ENCODE results near the gene ZNF821. TPM values are rescaled to one million over a fixed set of nuclear protein-coding genes. Genes with fewer than 3 reads are reported as not detected.

ZNF821 gene, protein sequence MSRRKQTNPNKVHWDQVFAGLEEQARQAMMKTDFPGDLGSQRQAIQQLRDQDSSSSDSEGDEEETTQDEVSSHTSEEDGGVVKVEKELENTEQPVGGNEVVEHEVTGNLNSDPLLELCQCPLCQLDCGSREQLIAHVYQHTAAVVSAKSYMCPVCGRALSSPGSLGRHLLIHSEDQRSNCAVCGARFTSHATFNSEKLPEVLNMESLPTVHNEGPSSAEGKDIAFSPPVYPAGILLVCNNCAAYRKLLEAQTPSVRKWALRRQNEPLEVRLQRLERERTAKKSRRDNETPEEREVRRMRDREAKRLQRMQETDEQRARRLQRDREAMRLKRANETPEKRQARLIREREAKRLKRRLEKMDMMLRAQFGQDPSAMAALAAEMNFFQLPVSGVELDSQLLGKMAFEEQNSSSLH
- 6.4 and 7.4 TPM in 2 replicates for total RNA-seq

DNA sequence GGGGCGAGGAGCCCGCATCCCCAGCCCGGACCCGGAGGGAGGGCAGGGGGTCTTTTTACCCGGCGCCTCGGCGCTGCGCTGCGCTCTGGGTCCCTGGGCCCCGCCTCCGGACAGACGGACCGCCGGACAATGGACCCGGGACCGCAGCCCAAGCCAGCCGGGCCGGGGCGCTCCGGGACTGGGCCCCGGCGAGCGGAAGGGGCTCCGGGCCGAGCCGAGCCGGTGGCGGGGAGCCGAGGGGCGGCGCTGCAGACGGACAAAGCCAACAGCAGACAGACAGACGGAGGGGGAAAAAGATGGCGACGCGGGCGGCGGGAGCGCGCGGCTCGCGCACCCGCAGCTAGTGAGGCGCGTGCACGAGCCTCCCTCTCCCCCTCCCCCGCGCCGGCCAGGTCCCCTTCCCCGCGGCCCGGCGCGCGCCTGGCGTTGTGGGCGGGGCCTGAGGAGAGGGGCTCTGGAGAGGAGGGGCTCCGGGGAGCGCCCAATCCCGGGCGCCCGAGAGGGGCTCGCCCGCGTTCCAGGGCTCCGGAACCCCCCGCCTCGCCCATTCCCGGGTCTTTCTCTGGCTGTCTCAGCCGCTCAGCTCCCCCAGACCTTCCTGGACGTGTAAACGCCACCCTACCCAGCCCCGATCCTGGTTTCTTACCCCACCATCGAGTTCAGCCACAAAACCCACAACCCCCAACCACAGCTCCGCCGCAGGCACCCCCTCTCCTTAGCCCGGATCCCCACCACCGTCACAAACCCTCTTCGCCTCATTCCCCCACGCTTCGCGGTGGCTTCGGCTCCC, at the start of gene ZNF821:
ZNF821 (minus strand) TSS at position 334 of the 790 bp plus-strand sequence. CDS start 4,236 bp downstream, outside the sequence.
- Mint-ChIP-seq H3K4me1 (ENCODE audit: low read depth) (peaks cover 54% of the 10 kb centered on the region), H3K9me3 (no peaks in the 10 kb centered on the region), H3K36me3 (ENCODE audit: low read depth) (peaks cover 10% of the 10 kb centered on the region), H3K4me3 (peak within 1 kb of the TSS; percentile 96), H3K27ac (peak within 1 kb of the TSS; percentile 94), H3K27me3 (ENCODE audit: insufficient read depth) (peaks cover 16% of the 10 kb centered on the region)
- peak; percentile 61 for DNase-seq (ENCODE audit: low spot score)
- intact Hi-C loops (cut with micrococcal nuclease): loop anchor here (1.0 to 10.0 kb wide), 3 partner anchors 11 to 319 kb away; partner anchors contain the start of genes DHODH and IST1

DNA sequence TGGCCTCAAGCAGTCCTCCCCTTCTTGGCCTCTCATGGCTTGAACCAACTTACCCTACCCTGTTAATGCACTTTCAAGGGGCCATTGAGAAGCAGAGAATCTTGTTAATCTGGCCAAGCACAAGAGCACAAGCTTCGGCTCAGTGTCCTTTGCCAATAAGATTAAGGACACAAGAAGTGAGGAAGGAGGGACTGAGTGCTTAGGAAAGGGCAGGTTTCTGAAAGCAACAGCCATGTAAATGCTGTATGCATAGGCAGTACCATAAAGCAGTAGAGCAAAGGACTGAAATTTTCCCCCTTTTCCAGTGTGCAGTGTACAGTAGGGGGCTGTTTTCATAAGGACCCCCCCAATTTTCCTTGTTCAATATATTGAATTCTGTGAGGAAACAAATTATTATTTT, 49.0 kb upstream of the ZNF821 start:
- Mint-ChIP-seq H3K27me3 (ENCODE audit: insufficient read depth) (no peaks in the 10 kb centered on the region), H3K4me1 (ENCODE audit: low read depth) (no peaks in the 10 kb centered on the region), H3K27ac (no peak overlapping the region), H3K9me3 (no peaks in the 10 kb centered on the region), H3K36me3 (ENCODE audit: low read depth) (peaks cover 19% of the 10 kb centered on the region), H3K4me3 (no peak overlapping the region)
- DNase-seq (ENCODE audit: low spot score): no peak
- intact Hi-C loops (cut with micrococcal nuclease): no loop called here

DNA sequence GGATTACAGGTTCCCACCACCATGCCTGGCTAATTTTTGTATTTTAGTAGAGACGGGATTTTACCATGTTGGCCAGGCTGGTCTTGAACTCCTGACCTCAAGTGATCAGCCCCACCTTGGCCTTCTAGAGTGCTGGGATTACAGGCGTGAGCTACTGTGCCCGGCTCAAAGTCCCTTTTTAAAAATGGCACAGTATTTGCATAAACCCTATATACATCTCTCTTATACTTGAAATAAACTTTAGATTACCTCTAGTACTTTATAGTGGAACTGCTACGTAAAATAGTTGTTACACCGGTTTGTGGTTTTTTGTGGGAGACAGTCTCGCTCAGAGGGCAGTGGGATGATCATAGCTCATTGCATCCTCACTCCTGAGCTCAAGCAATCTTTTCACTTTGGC, 47.6 kb upstream of the ZNF821 start:
- Mint-ChIP-seq H3K36me3 (ENCODE audit: low read depth) (peaks cover 31% of the 10 kb centered on the region), H3K27me3 (ENCODE audit: insufficient read depth) (no peaks in the 10 kb centered on the region), H3K4me1 (ENCODE audit: low read depth) (no peaks in the 10 kb centered on the region), H3K27ac (peak overlapping the region; percentile 18), H3K4me3 (no peak overlapping the region), H3K9me3 (no peaks in the 10 kb centered on the region)
- DNase-seq (ENCODE audit: low spot score): no peak
- intact Hi-C loops (cut with micrococcal nuclease): no loop called here

DNA sequence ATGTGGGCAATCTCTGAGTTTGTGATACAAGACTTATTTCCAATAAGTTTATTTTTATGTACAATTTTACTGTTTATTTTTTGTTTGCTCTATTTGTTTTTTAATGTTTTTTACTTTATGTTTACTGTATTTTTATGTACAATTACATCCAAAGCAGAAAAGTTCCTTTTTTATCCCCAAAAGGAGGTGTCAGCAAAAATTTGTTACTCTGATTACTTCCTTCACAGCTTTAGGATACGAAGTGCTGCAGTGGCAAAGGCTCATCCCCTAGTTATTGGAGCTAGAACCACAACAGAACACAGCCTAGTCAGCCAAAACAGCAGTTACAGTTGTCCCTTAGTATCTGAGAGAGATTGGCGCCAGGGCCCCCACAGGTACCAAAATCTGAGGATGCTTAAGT, 47.0 kb upstream of the ZNF821 start:
- intact Hi-C loops (cut with micrococcal nuclease): no loop called here

DNA sequence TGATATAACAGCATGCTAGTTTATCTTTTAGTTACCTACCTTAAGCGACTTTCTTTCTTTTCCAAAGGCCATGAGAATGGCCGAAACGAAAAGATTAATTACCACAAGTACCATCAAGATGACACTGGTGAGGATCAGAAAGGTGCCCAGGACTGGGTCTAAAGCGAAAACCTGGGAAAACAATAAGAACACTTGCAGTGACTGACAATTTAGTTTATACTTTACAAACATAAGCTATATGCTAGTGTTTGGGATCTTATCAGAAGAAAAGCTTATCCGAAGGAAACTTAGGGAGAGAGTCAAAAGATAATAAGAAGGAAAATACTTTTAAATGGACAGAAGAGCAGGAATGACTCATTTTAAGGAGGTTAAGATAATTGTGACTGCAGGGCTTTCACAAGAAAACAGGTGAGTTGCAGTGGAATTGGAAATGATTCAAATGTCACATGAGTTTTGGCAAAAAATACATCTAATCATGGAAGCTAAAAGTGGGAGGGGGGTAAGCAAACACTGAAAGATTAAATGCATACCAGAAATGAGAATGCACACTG, 46.1 kb upstream of the ZNF821 start:
- H3K27me3 Mint-ChIP-seq (ENCODE audit: insufficient read depth): no peaks in the 10 kb centered on the region
- H3K4me3 Mint-ChIP-seq: no peak overlapping the region
- intact Hi-C loops (cut with micrococcal nuclease): no loop called here
- DNase-seq (ENCODE audit: low spot score): no peak
- H3K4me1 Mint-ChIP-seq (ENCODE audit: low read depth): no peaks in the 10 kb centered on the region
- peaks cover 35% of the 10 kb centered on the region for H3K36me3 Mint-ChIP-seq (ENCODE audit: low read depth)
- no peak overlapping the region for H3K27ac Mint-ChIP-seq
- no peaks in the 10 kb centered on the region for H3K9me3 Mint-ChIP-seq

More for the DNA sequence above, 47.0 kb upstream of the ZNF821 start:
- Mint-ChIP-seq H3K27me3 (ENCODE audit: insufficient read depth) (no peaks in the 10 kb centered on the region), H3K4me3 (no peak overlapping the region), H3K4me1 (ENCODE audit: low read depth) (no peaks in the 10 kb centered on the region), H3K27ac (no peak overlapping the region), H3K36me3 (ENCODE audit: low read depth) (peaks cover 33% of the 10 kb centered on the region), H3K9me3 (no peaks in the 10 kb centered on the region)
- no peak for DNase-seq (ENCODE audit: low spot score)

DNA sequence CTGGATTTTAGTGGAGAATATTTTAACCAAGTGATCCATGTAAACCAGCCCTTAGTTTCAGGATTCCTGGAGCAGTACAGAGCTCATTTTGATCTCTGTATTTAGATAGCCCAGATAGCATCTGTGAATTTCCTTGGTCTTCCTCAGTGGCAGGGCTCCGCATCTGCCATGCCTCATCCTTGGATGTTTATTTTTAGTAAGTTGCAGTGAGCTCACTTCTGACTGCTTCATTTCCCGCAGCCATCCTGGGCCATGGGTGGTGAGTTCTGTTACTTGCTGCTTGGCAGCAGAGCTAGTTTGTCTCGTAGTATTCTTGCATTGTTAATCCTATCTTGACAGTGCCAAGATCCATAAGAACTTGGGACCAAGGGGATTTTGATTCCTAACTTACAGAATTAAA, 45.1 kb upstream of the ZNF821 start:
- Mint-ChIP-seq H3K27ac (no peak overlapping the region), H3K27me3 (ENCODE audit: insufficient read depth) (no peaks in the 10 kb centered on the region)
- no peak for DNase-seq (ENCODE audit: low spot score)

DNA sequence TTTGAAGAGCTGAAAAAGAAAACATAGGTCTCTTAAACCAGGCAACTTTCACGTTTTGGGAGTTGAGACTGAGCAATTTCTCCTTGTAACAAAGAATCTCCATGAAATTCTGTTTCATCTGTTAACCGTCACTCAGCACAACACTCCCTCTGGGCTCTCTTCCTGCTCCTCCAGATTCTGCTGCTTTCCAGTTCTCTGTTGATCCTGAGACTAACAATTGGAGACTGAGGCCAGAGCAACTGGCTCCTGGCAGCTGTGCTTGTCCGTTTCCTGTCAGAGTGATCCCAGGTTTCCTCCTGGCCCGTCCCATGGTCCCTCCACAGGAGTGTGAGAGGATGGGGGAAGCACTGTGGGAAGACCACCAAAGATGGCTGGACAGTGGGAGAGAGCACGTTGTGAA, 43.8 kb upstream of the ZNF821 start:
- Mint-ChIP-seq H3K4me3 (no peak overlapping the region), H3K27me3 (ENCODE audit: insufficient read depth) (no peaks in the 10 kb centered on the region), H3K4me1 (ENCODE audit: low read depth) (peaks cover 9% of the 10 kb centered on the region), H3K9me3 (no peaks in the 10 kb centered on the region), H3K36me3 (ENCODE audit: low read depth) (peaks cover 41% of the 10 kb centered on the region), H3K27ac (no peak overlapping the region)
- intact Hi-C loops (cut with micrococcal nuclease): no loop called here
- DNase-seq (ENCODE audit: low spot score): no peak

More for the DNA sequence above, 45.1 kb upstream of the ZNF821 start:
- Mint-ChIP-seq H3K4me3 (no peak overlapping the region), H3K4me1 (ENCODE audit: low read depth) (peaks cover 1% of the 10 kb centered on the region), H3K36me3 (ENCODE audit: low read depth) (peaks cover 35% of the 10 kb centered on the region), H3K9me3 (no peaks in the 10 kb centered on the region)
- intact Hi-C loops (cut with micrococcal nuclease): no loop called here

DNA sequence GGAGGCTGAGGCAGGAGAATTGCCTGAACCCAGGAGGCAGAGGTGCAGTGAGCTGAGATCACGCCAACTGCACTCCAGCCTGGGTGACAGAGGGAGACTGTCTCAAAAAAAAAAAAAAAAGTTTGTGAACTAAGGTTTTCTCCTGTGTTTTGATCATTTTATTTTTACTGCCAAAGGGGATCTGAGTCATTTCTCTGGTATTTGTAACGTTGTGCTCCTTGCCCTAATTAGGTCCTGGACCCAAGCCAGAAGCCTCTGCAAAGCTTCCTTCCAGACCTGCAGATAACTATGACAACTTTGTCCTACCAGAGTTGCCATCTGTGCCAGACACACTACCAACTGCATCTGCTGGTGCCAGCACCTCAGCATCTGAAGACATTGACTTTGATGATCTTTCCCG, 43.4 kb upstream of the ZNF821 start:
- intact Hi-C loops (cut with micrococcal nuclease): no loop called here
- H3K4me3 Mint-ChIP-seq: no peak overlapping the region
- H3K4me1 Mint-ChIP-seq (ENCODE audit: low read depth): peaks cover 9% of the 10 kb centered on the region

DNA sequence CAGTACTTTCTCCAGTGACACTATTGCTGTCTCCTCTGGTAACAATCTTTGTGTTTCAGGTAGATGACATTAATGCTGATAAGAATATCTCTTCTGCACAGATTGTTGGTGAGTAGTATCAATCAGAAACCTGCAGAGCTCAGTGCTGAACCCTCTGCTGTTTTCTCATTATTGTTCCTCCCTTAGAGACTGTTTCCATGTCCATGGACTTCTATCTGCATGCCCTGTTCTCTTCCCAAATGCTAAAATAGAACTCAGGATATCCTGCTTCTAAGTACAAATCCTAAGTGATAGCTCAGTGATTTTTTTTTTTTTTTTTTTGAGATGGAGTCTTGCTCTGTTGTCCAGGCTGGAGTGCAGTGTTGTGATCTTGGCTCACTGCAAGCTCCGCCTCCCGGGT, 40.7 kb upstream of the ZNF821 start:
- no peak overlapping the region for H3K27ac Mint-ChIP-seq
- H3K4me3 Mint-ChIP-seq: no peak overlapping the region
- no peaks in the 10 kb centered on the region for H3K27me3 Mint-ChIP-seq (ENCODE audit: insufficient read depth)
- peaks cover 9% of the 10 kb centered on the region for H3K4me1 Mint-ChIP-seq (ENCODE audit: low read depth)
- intact Hi-C loops (cut with micrococcal nuclease): no loop called here
- no peaks in the 10 kb centered on the region for H3K9me3 Mint-ChIP-seq
- DNase-seq (ENCODE audit: low spot score): no peak
- H3K36me3 Mint-ChIP-seq (ENCODE audit: low read depth): peaks cover 58% of the 10 kb centered on the region

More for the DNA sequence above, 43.4 kb upstream of the ZNF821 start:
- no peak for DNase-seq (ENCODE audit: low spot score)
- Mint-ChIP-seq H3K9me3 (no peaks in the 10 kb centered on the region), H3K27me3 (ENCODE audit: insufficient read depth) (no peaks in the 10 kb centered on the region), H3K36me3 (ENCODE audit: low read depth) (peaks cover 45% of the 10 kb centered on the region), H3K27ac (no peak overlapping the region)

DNA sequence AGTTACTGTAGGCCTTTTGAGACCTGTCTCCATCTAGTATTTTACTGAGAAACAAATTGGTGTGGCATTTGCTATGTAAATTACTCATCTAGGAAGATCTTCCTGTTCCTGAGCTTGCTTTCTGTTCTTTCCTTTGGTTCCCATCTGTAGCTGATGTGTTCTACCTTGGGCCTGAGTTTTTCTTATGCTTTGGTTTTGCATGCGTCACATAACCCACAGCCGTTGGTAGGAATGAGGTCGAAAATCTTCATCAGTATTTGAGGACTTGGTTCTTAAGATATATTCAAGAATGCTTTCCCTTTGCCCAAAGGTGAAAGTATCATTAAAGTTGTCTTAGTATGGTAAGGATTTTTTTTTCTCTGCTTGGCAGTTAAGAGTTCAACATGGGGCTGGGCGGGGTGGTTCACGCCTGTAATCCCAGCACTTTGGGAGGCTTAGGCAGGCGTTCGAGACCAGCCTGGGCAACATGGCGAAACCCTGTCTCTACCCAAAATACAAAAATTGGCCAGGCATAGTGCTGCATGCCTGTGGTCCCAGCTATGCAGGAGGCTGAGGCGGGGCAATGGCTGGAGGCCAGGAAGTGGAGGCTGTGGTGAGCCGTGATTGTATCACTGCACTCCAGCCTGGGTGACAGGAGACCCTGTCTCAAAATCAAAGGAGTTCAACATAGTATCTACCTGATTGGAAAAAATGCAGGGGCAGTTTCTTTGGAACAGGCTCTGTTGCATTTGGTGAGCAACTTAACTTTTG, 40.1 kb upstream of the ZNF821 start:
- Mint-ChIP-seq H3K4me1 (ENCODE audit: low read depth) (peaks cover 9% of the 10 kb centered on the region), H3K27ac (peak overlapping the region; percentile 9), H3K9me3 (no peaks in the 10 kb centered on the region), H3K4me3 (no peak overlapping the region), H3K27me3 (ENCODE audit: insufficient read depth) (no peaks in the 10 kb centered on the region), H3K36me3 (ENCODE audit: low read depth) (peaks cover 60% of the 10 kb centered on the region)
- DNase-seq (ENCODE audit: low spot score): no peak
- intact Hi-C loops (cut with micrococcal nuclease): no loop called here

DNA sequence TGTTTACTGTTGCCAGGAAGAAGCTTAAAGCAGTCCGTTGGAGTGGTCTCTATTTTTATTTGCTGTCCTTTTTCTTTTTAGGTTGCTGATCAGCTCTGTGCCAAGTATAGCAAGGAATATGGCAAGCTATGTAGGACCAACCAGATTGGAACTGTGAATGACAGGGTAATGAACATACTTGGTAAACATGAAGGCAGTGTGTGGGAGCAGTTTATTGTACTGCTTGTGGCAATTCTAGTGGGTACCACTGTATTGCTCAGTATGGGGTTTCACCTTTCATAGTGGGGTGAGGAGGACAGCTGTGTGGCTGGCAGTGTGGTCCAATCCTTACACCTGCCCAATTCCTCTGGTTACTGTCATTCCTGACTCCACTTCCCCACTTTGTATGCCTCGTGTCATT, 36.7 kb upstream of the ZNF821 start:
- no peaks in the 10 kb centered on the region for H3K9me3 Mint-ChIP-seq
- no peak overlapping the region for H3K27ac Mint-ChIP-seq
- H3K4me1 Mint-ChIP-seq (ENCODE audit: low read depth): peaks cover 22% of the 10 kb centered on the region
- intact Hi-C loops (cut with micrococcal nuclease): no loop called here
- peaks cover 69% of the 10 kb centered on the region for H3K36me3 Mint-ChIP-seq (ENCODE audit: low read depth)
- H3K4me3 Mint-ChIP-seq: no peak overlapping the region
- no peak for DNase-seq (ENCODE audit: low spot score)
- no peaks in the 10 kb centered on the region for H3K27me3 Mint-ChIP-seq (ENCODE audit: insufficient read depth)

DNA sequence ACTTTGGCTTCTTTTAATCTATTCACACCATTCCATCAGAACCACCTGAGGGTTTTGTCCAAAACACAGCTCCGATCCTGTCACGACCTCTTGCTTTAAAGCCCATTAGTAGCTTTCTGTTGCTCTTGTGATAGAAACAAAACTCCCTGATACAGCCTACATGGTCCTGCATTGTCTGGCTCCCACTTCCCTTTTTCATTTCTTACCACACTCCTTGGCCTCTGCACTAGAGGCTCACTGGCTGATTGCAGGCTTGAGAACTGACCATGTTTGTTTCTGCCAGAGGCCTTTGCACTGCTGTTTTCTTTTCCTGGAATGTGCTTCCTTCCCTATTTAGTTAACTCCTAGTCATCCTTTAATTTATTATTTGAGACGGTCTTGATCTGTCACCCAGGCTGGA, 35.1 kb upstream of the ZNF821 start:
- no peak for DNase-seq (ENCODE audit: low spot score)

More for the DNA sequence above, 35.1 kb upstream of the ZNF821 start:
- Mint-ChIP-seq H3K4me3 (no peak overlapping the region), H3K4me1 (ENCODE audit: low read depth) (peaks cover 33% of the 10 kb centered on the region), H3K36me3 (ENCODE audit: low read depth) (peaks cover 72% of the 10 kb centered on the region), H3K9me3 (no peaks in the 10 kb centered on the region), H3K27me3 (ENCODE audit: insufficient read depth) (no peaks in the 10 kb centered on the region), H3K27ac (no peak overlapping the region)
- intact Hi-C loops (cut with micrococcal nuclease): no loop called here
